Activated CD4-positive, CD25-positive, alpha-beta regulatory T cell treated with anti-CD3 and anti-CD28 coated beads, Interleukin-2, amount 50 U/mL, for 24 hours (primary cell): Measurements from ENCODE around the gene AVPI1.

ENCODE experiments used
- ATAC-seq, 2 donors: fragments of 150-1000 bp; cut with Tn5 transposase; one replicate each; pipeline ENCODE4 v1.10.0; 2021; ENCODE audit warnings: mild to moderate bottlenecking in 1 of 2, moderate library complexity in 1 of 2

AVPI1 gene

GRCh38 chr10:97686962-97687784, at the start of gene AVPI1:
Gene AVPI1 (minus strand): TSS chr10:97687241. CDS start chr10:97679905, 7,336 bp downstream.
- ATAC-seq: peak; percentile 91 to 94

- ATAC-seq: peak; percentile 12 to 19
Observed at GRCh38 chr10:97736403-97736901, 49.4 kb upstream of the AVPI1 start.

- no peak for ATAC-seq
Observed at GRCh38 chr10:97734021-97734420, 47.0 kb upstream of the AVPI1 start.

GRCh38 chr10:97733256-97733655, 46.2 kb upstream of the AVPI1 start:
- ATAC-seq: no peak

GRCh38 chr10:97732052-97732359, 45.0 kb upstream of the AVPI1 start:
- ATAC-seq: no peak

- peak; percentile 43 to 53 for ATAC-seq
Observed at GRCh38 chr10:97731346-97732051, 44.5 kb upstream of the AVPI1 start.

- ATAC-seq: no peak
Observed at GRCh38 chr10:97729014-97729413, 42.0 kb upstream of the AVPI1 start.

GRCh38 chr10:97726636-97727178, 39.7 kb upstream of the AVPI1 start:
- ATAC-seq: no peak

GRCh38 chr10:97724341-97724941, 37.4 kb upstream of the AVPI1 start:
- ATAC-seq: no peak

- no peak for ATAC-seq
Observed at GRCh38 chr10:97723001-97723400, 36.0 kb upstream of the AVPI1 start.

- ATAC-seq: no peak
Observed at GRCh38 chr10:97721871-97722780, 35.1 kb upstream of the AVPI1 start.

GRCh38 chr10:97719602-97720001, 32.6 kb upstream of the AVPI1 start:
- ATAC-seq: no peak

GRCh38 chr10:97718659-97719142, 31.7 kb upstream of the AVPI1 start:
- ATAC-seq: no peak

- no peak for ATAC-seq
Observed at GRCh38 chr10:97718178-97718577, 31.1 kb upstream of the AVPI1 start.

- ATAC-seq: no peak
Observed at GRCh38 chr10:97717627-97718026, 30.6 kb upstream of the AVPI1 start.

- ATAC-seq: no peak
Observed at GRCh38 chr10:97715259-97715874, 28.3 kb upstream of the AVPI1 start.

- peak in 1 of 2 donors; percentile 7 for ATAC-seq
Observed at GRCh38 chr10:97714401-97715258, 27.6 kb upstream of the AVPI1 start.

- peak; percentile 72 to 75 for ATAC-seq
Observed at GRCh38 chr10:97713826-97714400, 26.9 kb upstream of the AVPI1 start.

- no peak for ATAC-seq
Observed at GRCh38 chr10:97713339-97713825, 26.3 kb upstream of the AVPI1 start, which contains the start of gene MARVELD1. Gene MARVELD1 (plus strand): TSS chr10:97713730. CDS start chr10:97713877, 147 bp downstream.
